Mammary epithelial cell (primary cell): Measurements from ENCODE around the gene CD2BP2.

ENCODE experiments used
- EZH2 ChIP-seq: IDR thresholded peaks from 2 replicates; pipeline ENCODE4 v1.6.1; 2012; ENCODE audit warnings: low read length, inconsistent platforms, borderline replicate concordance
- TF ChIP-seq, protein P1 (sequence below), 2 donors: IDR thresholded peaks in 1 of 2; conservative IDR thresholded peaks in 1 of 2; 2 replicates each; pipeline ENCODE4 v1.5.1; 2011 to 2012; ENCODE audit warnings: inconsistent platforms in 2 of 2, low read length in 2 of 2, mild to moderate bottlenecking in 2 of 2, control low read depth in 1 of 2, low read depth in 1 of 2; ENCODE audit not compliant: insufficient read depth in 1 of 2; ENCODE audit errors: extremely low read depth in 1 of 2

GRCh38 chr16:30381291-30382041, 26.4 kb upstream of the CD2BP2 start:
- TF ChIP-seq EZH2: no peak
- TF ChIP-seq, protein P1, sequence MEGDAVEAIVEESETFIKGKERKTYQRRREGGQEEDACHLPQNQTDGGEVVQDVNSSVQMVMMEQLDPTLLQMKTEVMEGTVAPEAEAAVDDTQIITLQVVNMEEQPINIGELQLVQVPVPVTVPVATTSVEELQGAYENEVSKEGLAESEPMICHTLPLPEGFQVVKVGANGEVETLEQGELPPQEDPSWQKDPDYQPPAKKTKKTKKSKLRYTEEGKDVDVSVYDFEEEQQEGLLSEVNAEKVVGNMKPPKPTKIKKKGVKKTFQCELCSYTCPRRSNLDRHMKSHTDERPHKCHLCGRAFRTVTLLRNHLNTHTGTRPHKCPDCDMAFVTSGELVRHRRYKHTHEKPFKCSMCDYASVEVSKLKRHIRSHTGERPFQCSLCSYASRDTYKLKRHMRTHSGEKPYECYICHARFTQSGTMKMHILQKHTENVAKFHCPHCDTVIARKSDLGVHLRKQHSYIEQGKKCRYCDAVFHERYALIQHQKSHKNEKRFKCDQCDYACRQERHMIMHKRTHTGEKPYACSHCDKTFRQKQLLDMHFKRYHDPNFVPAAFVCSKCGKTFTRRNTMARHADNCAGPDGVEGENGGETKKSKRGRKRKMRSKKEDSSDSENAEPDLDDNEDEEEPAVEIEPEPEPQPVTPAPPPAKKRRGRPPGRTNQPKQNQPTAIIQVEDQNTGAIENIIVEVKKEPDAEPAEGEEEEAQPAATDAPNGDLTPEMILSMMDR (conservative IDR thresholded peaks at IDR 0.05 in 1 of 2, IDR thresholded peaks at IDR 0.05 in 1 of 2; ENCODE audit: extremely low read depth in 1 of 2, insufficient read depth in 1 of 2, low read depth in 1 of 2, low read length in 2 of 2): no peak
